PC-3 (cell line): ENCODE results near the gene NAPB.
"Not testable (repeated sequence)": the region's sequence is repeated elsewhere in the genome, so short reads cannot be mapped to it uniquely, and the experiment has no call there.

Experiments used
- EZH2 ChIP-seq: fragments of 300-600 bp; sonication (generic); IDR thresholded peaks from one replicate; pipeline ENCODE4 v1.6.1; 2017; ENCODE audit warnings: antibody characterized with exemption, mild to moderate bottlenecking, low read length; ENCODE audit not compliant: unreplicated experiment
- TF ChIP-seq, protein P1 (sequence below): fragments of 300-600 bp; sonication (generic); conservative IDR thresholded peaks from 2 replicates; pipeline ENCODE4 v1.5.1; 2017; ENCODE audit warnings: antibody characterized with exemption, low read depth, mild to moderate bottlenecking, low read length

GRCh38 chr20:23466961-23467360, 45.7 kb upstream of the NAPB start:
- TF ChIP-seq, protein P1, sequence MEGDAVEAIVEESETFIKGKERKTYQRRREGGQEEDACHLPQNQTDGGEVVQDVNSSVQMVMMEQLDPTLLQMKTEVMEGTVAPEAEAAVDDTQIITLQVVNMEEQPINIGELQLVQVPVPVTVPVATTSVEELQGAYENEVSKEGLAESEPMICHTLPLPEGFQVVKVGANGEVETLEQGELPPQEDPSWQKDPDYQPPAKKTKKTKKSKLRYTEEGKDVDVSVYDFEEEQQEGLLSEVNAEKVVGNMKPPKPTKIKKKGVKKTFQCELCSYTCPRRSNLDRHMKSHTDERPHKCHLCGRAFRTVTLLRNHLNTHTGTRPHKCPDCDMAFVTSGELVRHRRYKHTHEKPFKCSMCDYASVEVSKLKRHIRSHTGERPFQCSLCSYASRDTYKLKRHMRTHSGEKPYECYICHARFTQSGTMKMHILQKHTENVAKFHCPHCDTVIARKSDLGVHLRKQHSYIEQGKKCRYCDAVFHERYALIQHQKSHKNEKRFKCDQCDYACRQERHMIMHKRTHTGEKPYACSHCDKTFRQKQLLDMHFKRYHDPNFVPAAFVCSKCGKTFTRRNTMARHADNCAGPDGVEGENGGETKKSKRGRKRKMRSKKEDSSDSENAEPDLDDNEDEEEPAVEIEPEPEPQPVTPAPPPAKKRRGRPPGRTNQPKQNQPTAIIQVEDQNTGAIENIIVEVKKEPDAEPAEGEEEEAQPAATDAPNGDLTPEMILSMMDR: not testable (repeated sequence)
- not testable (repeated sequence) for TF ChIP-seq EZH2
